ENCODE measurements around the gene SLC16A6. TPM values are rescaled to one million over a fixed set of nuclear protein-coding genes. Genes with fewer than 3 reads are reported as not detected.
A peak's percentile ranks its signal among the peaks of the same experiment; 100 is the strongest.
"Not testable (repeated sequence)": the region's sequence is repeated elsewhere in the genome, so short reads cannot be mapped to it uniquely, and the experiment has no call there.

Gene SLC16A6
- polyA plus RNA-seq, 6 donors from 2014 or later: 0.34 to 0.62 (median 0.41) TPM; not detected in 3

GRCh38 chr17:68247445-68248198, 43.3 kb downstream of the SLC16A6 start, which contains the start of gene AMZ2:
Gene AMZ2, plus strand, starts transcription at chr17:68248043. Its CDS starts 2,145 bp downstream, at chr17:68250188.
- H3K9me3 Mint-ChIP-seq: no peaks in the 10 kb centered on the region
- ATAC-seq (ENCODE audit: low read depth in 2 of 2) (peak; percentile 76 to 80), DNase-seq (peak; percentile 99)
- H3K27ac Mint-ChIP-seq: peak within 1 kb of the TSS; percentile 96 to 100 (median 99)
- H3K36me3 Mint-ChIP-seq: no peaks in the 10 kb centered on the region
- peak within 1 kb of the TSS; percentile 77 to 95 (median 92) for H3K4me3 Mint-ChIP-seq
- H3K27me3 Mint-ChIP-seq: no peaks in the 10 kb centered on the region
- peaks cover 11 to 56% (median 43%) of the 10 kb centered on the region in 3 donors for H3K4me1 Mint-ChIP-seq

GRCh38 chr17:68246271-68247028, 44.5 kb downstream of the SLC16A6 start:
- H3K27me3 Mint-ChIP-seq: no peaks in the 10 kb centered on the region
- H3K4me1 Mint-ChIP-seq: peaks cover 15 to 54% (median 43%) of the 10 kb centered on the region in 3 donors
- DNase-seq: no peak
- peak overlapping the region; percentile 77 to 95 (median 92) for H3K4me3 Mint-ChIP-seq
- peak overlapping the region; percentile 96 to 100 (median 99) for H3K27ac Mint-ChIP-seq
- ATAC-seq (ENCODE audit: low read depth in 2 of 2): no peak
- H3K9me3 Mint-ChIP-seq: no peaks in the 10 kb centered on the region
- H3K36me3 Mint-ChIP-seq: no peaks in the 10 kb centered on the region

DNA sequence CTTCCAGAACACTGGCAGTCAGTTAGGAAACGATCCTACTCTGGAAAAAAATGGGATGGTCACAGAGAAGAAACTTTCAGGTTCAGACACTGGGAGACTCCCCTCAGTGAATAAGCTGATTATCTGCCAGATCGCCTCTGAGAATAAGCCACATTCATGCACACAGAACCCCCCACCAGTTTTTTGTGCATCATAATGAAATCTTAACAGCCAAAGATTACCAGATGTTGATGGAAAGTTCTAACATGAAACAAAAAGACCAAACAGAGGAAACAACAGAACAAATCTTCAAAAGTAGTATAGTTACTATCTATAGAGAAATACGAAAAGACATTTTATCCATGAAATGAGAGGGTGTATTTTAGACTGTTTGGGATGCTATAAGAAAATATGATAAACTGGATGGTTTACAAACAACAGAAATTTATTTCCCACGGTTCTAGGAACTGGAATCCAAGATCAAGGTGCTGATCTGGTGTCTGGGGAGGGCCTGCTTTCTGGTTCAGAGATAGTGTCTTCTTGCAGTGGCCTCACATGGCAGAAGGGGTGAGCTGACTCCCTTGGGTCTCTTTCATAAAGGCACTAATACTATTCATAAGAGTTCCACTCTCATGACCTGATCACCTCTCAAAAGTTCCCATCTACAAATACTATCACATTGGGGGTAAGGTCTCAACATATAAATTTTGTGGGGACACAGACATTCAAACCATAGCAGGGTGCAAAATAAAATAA, 51.1 kb downstream of the SLC16A6 start:
- Mint-ChIP-seq H3K36me3 (no peaks in the 10 kb centered on the region), H3K4me1 (peaks cover 44 to 59% (median 46%) of the 10 kb centered on the region in 3 donors), H3K27ac (peak overlapping the region; percentile 99 to 100 (median 100)), H3K9me3 (no peaks in the 10 kb centered on the region), H3K4me3 (peak overlapping the region in 5 of 8 donors; percentile 6 to 98 (median 83)), H3K27me3 (no peaks in the 10 kb centered on the region)
- DNase-seq: no peak
- no peak for ATAC-seq (ENCODE audit: low read depth in 2 of 2)

DNA sequence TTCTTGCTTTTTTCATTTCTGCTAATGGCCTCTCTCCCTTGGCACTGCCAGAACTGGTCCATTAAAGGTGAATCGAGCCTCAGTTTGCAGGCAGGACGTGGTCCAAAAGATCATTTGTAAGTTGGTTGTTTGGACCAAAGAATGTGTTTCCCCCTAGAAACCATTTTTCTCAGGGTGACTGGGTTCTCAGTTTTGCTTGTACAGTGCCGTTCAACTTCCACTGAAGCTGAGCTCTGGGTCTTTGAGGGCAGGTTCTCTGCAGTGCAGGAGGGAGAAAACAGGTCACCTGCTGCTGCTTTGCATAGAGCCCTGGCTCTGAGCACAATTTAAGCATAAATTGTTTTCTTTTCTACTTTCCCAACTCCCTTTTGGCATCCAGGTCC, 52.1 kb downstream of the SLC16A6 start:
- peak overlapping the region; percentile 26 to 98 (median 88) for H3K4me3 Mint-ChIP-seq
- no peaks in the 10 kb centered on the region for H3K36me3 Mint-ChIP-seq
- no peaks in the 10 kb centered on the region for H3K9me3 Mint-ChIP-seq
- H3K27ac Mint-ChIP-seq: peak overlapping the region; percentile 99 to 100 (median 100)
- no peak for ATAC-seq (ENCODE audit: low read depth in 2 of 2)
- H3K27me3 Mint-ChIP-seq: no peaks in the 10 kb centered on the region
- H3K4me1 Mint-ChIP-seq: peaks cover 45 to 67% (median 46%) of the 10 kb centered on the region in 3 donors
- DNase-seq: no peak

DNA sequence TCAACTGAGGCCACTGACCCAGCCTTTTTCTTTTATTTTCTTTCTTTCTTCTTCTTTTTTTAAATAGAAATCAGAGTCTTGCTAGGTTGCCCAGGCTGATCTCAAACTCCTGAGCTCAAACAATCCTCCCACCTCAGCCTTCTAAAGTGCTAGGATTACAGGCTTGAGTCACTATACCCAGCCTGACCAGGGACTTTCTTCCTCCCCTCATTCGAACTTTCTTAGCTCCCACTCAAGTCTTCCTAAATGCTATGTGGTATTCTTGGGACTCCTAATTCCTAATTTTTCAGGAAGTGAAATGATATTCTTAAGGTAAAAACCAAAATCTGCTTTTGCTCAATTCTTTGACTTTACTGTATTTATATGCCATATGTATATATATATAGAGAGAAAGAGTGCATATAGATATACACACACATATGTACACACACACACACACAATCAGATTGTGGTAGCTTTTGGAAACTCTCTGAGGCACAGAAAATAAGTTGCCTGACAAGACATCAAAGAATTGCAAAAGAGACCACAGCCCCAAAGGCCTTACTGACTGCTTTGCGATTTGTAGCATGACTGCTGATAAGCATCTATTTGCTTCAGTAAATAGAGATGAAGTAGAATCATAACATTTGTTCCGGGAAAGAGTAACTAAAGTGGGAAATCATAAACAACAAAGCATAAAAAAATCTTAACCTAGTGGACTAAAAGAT, 52.6 kb downstream of the SLC16A6 start:
- no peak for ATAC-seq (ENCODE audit: low read depth in 2 of 2)
- no peak for DNase-seq
- Mint-ChIP-seq H3K4me1 (peaks cover 48 to 69% (median 49%) of the 10 kb centered on the region in 3 donors), H3K36me3 (no peaks in the 10 kb centered on the region), H3K27me3 (no peaks in the 10 kb centered on the region), H3K27ac (peak overlapping the region; percentile 99 to 100 (median 100)), H3K4me3 (peak overlapping the region; percentile 76 to 98 (median 92)), H3K9me3 (no peaks in the 10 kb centered on the region)

DNA sequence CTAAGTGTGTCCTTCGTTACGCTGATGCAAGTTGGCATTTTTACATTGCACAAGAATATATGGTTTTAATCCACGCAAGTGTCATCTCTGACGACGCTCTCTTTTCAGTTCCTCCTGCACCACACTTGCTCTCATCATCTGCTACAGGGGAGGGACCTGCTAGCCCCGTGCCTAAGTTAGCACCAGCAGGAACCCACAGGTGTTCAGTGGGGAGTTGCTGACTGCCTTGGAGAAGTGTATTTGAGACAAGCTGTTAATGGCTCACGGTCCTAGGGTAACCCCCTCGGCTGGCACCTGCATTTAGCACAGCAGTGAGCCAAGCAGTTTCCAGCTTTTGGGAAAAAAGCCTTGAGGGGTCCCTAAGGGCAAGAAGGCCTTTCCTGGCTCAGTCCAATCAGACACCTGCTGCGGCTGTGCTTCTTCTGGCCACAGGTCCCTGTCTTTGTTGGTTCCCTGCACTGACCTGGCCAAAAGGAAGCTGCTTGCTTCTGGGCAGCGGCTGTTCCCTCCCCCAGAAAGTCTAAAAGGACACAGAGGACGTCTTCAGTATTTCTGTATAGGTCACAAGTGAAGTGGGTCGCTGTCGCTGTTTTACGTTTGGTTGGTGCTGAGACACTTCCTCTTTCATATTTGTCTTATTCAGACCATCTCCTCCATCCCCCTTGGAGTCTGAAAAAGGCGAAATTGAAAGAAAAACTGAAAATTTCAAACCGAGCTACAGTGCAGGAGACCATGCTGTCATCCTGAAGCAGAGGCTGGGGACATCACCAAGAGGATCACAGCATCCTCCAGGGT, 53.4 kb downstream of the SLC16A6 start:
- DNase-seq (peak; percentile 90), ATAC-seq (ENCODE audit: low read depth in 2 of 2) (peak; percentile 83 to 86)
- Mint-ChIP-seq H3K27ac (peak overlapping the region; percentile 99 to 100 (median 100)), H3K4me1 (peaks cover 48 to 76% (median 55%) of the 10 kb centered on the region in 3 donors), H3K4me3 (peak overlapping the region; percentile 76 to 98 (median 92))
- H3K36me3 Mint-ChIP-seq, H3K9me3 Mint-ChIP-seq, H3K27me3 Mint-ChIP-seq: not testable (repeated sequence)

DNA sequence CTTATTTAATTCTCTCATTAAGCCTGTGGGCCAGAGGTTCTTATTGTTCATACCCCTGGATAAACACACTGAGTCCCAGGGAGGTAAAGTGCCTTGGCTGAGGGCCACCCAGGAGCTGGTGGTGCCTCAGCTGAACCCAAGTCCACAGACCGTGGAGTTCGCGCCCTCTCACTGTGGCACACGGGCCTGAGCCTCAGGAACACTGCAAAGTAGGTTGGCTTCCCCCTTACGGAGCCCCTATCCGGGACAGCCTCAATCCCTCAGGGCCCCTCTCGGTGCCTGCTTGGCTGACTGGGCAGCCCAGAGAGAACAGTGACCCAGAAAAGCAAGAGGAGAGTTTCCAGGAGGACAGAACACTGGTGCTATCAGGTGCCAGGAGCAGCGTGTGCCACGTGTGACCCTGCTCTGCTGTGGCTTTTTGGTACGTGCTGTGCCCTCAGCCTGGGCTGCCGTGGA, 55.6 kb downstream of the SLC16A6 start:
- Mint-ChIP-seq H3K4me3 (peak overlapping the region in 4 of 8 donors; percentile 15 to 44 (median 26)), H3K4me1 (peaks cover 43 to 69% (median 47%) of the 10 kb centered on the region in 3 donors), H3K27ac (peak overlapping the region; percentile 90 to 99 (median 94))
- not testable (repeated sequence) for ATAC-seq (ENCODE audit: low read depth in 2 of 2); DNase-seq; H3K27me3 Mint-ChIP-seq; H3K9me3 Mint-ChIP-seq; H3K36me3 Mint-ChIP-seq

DNA sequence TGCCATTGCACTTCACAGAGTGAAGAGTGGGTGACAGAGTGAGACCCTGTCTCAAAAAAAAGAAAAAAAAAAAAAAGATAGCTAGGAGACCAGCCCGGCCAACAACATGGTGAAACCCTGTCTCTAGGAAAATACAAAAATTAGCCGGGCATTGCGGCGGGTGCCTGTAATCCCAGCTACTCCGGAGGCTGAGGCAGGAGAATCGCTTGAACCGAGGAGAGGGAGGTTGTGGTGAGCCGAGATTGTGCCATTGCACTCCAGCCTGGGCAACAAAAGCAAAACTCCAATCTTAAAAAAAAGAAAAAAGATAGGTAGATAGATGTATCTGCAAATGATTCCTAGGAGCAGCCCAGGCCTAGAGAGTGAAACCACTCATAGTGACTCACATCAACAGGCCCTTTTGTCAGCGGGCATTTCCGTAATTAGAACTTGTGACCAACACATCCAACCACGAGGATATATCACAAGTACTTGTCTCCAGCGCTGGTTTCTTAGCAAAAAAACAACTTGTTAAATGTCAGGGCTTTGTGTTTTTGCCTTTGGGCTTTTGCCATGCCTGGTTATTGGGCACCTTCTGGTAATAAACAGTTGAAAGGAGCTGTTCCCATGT, 56.1 kb downstream of the SLC16A6 start:
- not testable (repeated sequence) for H3K36me3 Mint-ChIP-seq, H3K9me3 Mint-ChIP-seq, H3K27me3 Mint-ChIP-seq
- H3K27ac Mint-ChIP-seq: peak overlapping the region; percentile 90 to 99 (median 94)
- ATAC-seq (ENCODE audit: low read depth in 2 of 2) (peak in 1 of 2 donors; percentile 4), DNase-seq (peak; percentile 52)
- peak overlapping the region in 3 of 8 donors; percentile 29 to 46 (median 44) for H3K4me3 Mint-ChIP-seq
- peaks cover 38 to 67% (median 47%) of the 10 kb centered on the region in 3 donors for H3K4me1 Mint-ChIP-seq

GRCh38 chr17:68232741-68233140, 58.2 kb downstream of the SLC16A6 start:
- not testable (repeated sequence) for DNase-seq; H3K4me3 Mint-ChIP-seq; H3K9me3 Mint-ChIP-seq; ATAC-seq (ENCODE audit: low read depth in 2 of 2); H3K27me3 Mint-ChIP-seq; H3K36me3 Mint-ChIP-seq
- Mint-ChIP-seq H3K27ac (peak overlapping the region in 4 of 6 donors; percentile 10 to 85 (median 76)), H3K4me1 (peaks cover 30 to 65% (median 46%) of the 10 kb centered on the region in 3 donors)

DNA sequence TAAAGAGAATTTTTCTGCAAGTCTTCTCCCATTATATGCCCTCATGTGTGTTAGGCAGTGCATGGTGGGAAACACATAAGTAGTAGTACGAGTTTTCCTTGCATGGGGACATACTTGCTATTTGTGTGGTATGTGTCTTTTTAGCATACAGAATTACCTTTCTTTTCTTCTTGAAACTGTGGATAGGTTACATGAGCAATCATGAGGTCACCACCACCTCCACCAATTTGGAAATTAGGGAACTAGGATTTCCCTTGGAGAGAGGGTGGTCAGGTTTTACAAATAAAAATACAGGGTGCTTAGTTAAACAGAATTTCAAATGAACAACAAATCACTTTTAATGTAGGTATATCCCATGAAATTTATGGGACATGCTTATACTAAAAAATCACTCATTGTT, 59.4 kb downstream of the SLC16A6 start:
- ATAC-seq (ENCODE audit: low read depth in 2 of 2): no peak
- peaks cover 10 to 11% of the 10 kb centered on the region in 2 donors for H3K36me3 Mint-ChIP-seq
- no peaks in the 10 kb centered on the region for H3K27me3 Mint-ChIP-seq
- peaks cover 20 to 64% (median 44%) of the 10 kb centered on the region in 3 donors for H3K4me1 Mint-ChIP-seq
- no peak overlapping the region for H3K27ac Mint-ChIP-seq
- no peaks in the 10 kb centered on the region for H3K9me3 Mint-ChIP-seq
- no peak for DNase-seq
- H3K4me3 Mint-ChIP-seq: no peak overlapping the region

DNA sequence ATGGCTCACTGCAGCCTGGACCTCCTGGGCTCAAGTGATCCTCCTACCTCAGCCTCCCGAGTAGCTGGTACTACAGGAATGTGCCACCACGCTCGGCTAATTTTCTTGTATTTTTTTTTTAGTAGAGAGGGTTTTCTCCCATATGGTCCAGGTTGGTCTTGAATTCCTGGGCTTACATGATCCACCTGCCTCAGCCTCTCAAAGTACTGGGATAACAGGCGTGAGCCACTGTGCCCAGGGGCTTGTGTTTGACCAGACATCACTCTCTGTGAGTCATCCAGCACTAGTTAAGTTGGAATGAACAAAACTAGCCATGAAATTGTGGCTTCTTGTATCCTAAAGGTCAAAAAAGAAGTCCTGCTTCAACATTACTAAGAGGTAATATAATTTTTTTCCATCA, 59.8 kb downstream of the SLC16A6 start:
- Mint-ChIP-seq H3K4me1 (peaks cover 20 to 66% (median 48%) of the 10 kb centered on the region in 3 donors), H3K36me3 (peaks cover 10 to 11% of the 10 kb centered on the region in 2 donors), H3K27ac (peak overlapping the region in 2 of 6 donors; percentile 54 to 58)
- not testable (repeated sequence) for DNase-seq; H3K4me3 Mint-ChIP-seq; H3K9me3 Mint-ChIP-seq; ATAC-seq (ENCODE audit: low read depth in 2 of 2); H3K27me3 Mint-ChIP-seq

All from naive B cell (primary cell).